Tibial nerve (tissue), 4 donors: ENCODE results near the gene CARM1.

ENCODE experiments used
- CTCF ChIP-seq, 5 experiments: fragments of 200-600 bp in 3 of 5; fragments of 450-650 bp in 2 of 5; sonication (generic) in 3 of 5; IDR thresholded peaks; one replicate each; pipeline ENCODE4 v1.5.1; 2016 to 2019; ENCODE audit warnings: antibody characterized with exemption in 5 of 5, mild to moderate bottlenecking in 3 of 5, moderate library complexity in 2 of 5
- EP300 ChIP-seq, 2 donors: sonication (generic); formaldehyde crosslinking; IDR thresholded peaks; one replicate each; pipeline ENCODE4 v1.6.1; 2017; ENCODE audit warnings: antibody characterized with exemption in 2 of 2, mild to moderate bottlenecking in 1 of 2
- POLR2A ChIP-seq, 2 donors: fragments of 450-650 bp; IDR thresholded peaks; one replicate each; pipeline ENCODE4 v1.6.1; 2017; ENCODE audit warnings: antibody characterized with exemption in 2 of 2, mild to moderate bottlenecking in 2 of 2, moderate library complexity in 2 of 2

- TF ChIP-seq CTCF (IDR thresholded peaks at IDR 0.05) = no peak
- TF ChIP-seq EP300 (IDR thresholded peaks at IDR 0.05) = no peak
- no peak for TF ChIP-seq POLR2A (IDR thresholded peaks at IDR 0.05)
Measured at GRCh38 chr19:10829967-10830366, 41.4 kb upstream of the CARM1 start.
